ENCODE measurements around the gene DCST1.

DCST1 gene

DNA sequence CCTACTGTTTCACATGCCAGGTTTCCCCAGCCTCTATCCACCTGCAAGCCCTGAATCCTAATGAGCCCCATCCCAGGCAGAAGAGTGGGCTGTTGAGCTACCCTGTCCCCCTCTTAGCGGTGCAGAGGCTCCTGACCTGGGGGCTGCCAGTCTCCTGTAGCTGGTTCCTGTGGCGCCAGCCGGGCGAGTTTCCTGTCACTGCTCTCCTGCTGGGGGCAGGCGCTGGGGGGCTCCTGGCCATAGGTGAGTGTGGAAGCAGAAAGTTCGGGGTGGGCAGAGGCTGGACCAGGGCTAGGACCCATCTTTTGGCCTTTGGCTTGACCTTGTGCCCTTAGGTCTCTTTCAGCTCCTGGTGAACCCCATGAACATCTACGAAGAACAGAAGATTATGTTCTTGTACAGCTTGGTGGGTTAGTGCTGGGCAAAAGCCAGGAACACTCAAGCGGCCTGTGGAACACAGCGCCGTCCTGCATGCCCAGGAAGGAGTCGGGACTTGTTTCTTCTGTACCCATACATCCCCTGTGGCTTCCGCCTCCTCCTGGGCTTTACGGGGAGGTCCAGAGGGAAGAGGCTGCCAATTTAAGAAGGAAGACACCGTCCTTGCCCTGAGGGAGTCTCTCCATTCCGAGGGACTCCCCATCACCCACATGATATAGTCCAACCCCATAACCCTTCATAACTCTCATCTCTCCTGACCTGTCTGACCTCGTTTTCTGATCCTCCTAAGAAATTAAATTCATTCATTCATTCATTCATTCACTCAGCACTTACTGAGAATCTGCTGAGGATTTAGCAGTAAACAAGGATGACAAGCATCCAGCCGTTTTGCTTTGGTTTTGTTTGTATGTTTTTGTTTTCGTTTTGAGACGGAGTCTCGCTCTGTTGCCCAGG, 939 bp downstream of the DCST1 start:
- TF ChIP-seq, protein P1, sequence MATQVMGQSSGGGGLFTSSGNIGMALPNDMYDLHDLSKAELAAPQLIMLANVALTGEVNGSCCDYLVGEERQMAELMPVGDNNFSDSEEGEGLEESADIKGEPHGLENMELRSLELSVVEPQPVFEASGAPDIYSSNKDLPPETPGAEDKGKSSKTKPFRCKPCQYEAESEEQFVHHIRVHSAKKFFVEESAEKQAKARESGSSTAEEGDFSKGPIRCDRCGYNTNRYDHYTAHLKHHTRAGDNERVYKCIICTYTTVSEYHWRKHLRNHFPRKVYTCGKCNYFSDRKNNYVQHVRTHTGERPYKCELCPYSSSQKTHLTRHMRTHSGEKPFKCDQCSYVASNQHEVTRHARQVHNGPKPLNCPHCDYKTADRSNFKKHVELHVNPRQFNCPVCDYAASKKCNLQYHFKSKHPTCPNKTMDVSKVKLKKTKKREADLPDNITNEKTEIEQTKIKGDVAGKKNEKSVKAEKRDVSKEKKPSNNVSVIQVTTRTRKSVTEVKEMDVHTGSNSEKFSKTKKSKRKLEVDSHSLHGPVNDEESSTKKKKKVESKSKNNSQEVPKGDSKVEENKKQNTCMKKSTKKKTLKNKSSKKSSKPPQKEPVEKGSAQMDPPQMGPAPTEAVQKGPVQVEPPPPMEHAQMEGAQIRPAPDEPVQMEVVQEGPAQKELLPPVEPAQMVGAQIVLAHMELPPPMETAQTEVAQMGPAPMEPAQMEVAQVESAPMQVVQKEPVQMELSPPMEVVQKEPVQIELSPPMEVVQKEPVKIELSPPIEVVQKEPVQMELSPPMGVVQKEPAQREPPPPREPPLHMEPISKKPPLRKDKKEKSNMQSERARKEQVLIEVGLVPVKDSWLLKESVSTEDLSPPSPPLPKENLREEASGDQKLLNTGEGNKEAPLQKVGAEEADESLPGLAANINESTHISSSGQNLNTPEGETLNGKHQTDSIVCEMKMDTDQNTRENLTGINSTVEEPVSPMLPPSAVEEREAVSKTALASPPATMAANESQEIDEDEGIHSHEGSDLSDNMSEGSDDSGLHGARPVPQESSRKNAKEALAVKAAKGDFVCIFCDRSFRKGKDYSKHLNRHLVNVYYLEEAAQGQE (IDR thresholded peaks at IDR 0.05; ENCODE audit: low read depth), result no peak
- TF ChIP-seq, protein P2, sequence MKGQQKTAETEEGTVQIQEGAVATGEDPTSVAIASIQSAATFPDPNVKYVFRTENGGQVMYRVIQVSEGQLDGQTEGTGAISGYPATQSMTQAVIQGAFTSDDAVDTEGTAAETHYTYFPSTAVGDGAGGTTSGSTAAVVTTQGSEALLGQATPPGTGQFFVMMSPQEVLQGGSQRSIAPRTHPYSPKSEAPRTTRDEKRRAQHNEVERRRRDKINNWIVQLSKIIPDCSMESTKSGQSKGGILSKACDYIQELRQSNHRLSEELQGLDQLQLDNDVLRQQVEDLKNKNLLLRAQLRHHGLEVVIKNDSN (IDR thresholded peaks at IDR 0.05), result no peak
- TF ChIP-seq NFIC (IDR thresholded peaks at IDR 0.05) (no peak), YY1 (IDR thresholded peaks at IDR 0.05; ENCODE audit: low read depth) (no peak), CEBPB (IDR thresholded peaks at IDR 0.05) (no peak)
- TF ChIP-seq, protein P3, sequence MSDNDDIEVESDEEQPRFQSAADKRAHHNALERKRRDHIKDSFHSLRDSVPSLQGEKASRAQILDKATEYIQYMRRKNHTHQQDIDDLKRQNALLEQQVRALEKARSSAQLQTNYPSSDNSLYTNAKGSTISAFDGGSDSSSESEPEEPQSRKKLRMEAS (IDR thresholded peaks at IDR 0.05), result no peak

DNA sequence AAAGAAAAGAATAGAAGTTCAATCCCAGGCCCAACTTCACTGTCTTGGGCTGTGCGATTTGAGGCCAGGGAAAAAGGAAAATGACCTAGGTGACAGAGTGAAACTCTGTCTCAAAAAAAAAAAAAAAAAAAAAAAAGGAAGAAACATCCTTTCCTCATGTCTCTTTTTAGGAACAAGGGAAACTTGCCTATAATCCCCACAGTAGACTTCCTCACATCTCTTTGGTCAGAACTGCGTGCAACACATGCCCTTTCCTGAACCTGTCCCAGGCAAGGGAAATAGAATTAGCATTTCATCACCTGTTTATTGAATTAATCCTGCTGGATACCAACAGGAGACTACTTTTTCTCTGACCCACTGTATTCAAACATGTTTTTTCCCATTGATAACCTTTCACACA, 2.3 kb downstream of the DCST1 start:
- TF ChIP-seq NFIC (IDR thresholded peaks at IDR 0.05), result no peak
- TF ChIP-seq, protein P3 (IDR thresholded peaks at IDR 0.05), result no peak
- TF ChIP-seq, protein P1 (IDR thresholded peaks at IDR 0.05; ENCODE audit: low read depth), result no peak
- no peak for TF ChIP-seq CREB1 (IDR thresholded peaks at IDR 0.05; ENCODE audit: low read depth)
- no peak for TF ChIP-seq RAD21 (IDR thresholded peaks at IDR 0.05; ENCODE audit: low read depth)
- TF ChIP-seq FOXM1 (IDR thresholded peaks at IDR 0.05; ENCODE audit: borderline replicate concordance, low read depth), result no peak
- TF ChIP-seq TEAD4 (IDR thresholded peaks at IDR 0.05), result no peak
- TF ChIP-seq, protein P2 (IDR thresholded peaks at IDR 0.05), result no peak
- no peak for TF ChIP-seq EP300 (IDR thresholded peaks at IDR 0.05; ENCODE audit: borderline replicate concordance)
- no peak for TF ChIP-seq CEBPB (IDR thresholded peaks at IDR 0.05)
- TF ChIP-seq TCF12 (IDR thresholded peaks at IDR 0.05; ENCODE audit: low read depth), result no peak
- no peak for TF ChIP-seq EGR1 (IDR thresholded peaks at IDR 0.05)
- TF ChIP-seq YY1 (IDR thresholded peaks at IDR 0.05; ENCODE audit: low read depth), result no peak
- TF ChIP-seq ZBTB7A (IDR thresholded peaks at IDR 0.05; ENCODE audit: low read depth), result no peak
- no peak for TF ChIP-seq TAF1 (IDR thresholded peaks at IDR 0.05; ENCODE audit: low read depth)

DNA sequence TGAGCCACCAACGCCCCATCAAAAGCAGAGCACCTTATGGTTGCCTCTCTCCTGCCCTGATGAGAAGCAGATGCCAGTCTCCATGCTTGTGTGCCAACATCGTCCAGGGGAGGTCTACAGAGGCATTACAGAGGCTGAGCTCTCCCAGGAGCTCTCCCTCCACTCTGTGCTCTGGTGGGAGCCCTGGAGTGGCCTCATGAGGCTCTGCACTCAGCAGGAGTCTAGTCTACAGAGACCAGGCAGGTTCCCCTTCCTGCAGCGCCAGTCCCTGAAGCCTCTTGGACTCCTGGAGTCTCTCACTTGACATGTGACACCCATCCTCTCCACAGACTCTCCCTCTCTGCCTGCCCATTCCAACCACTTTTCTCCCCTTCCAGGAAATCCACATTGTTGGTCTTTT, 3.4 kb downstream of the DCST1 start:
- TF ChIP-seq TEAD4 (IDR thresholded peaks at IDR 0.05), result no peak
- no peak for TF ChIP-seq YY1 (IDR thresholded peaks at IDR 0.05; ENCODE audit: low read depth)
- no peak for TF ChIP-seq TAF1 (IDR thresholded peaks at IDR 0.05; ENCODE audit: low read depth)
- TF ChIP-seq, protein P3 (IDR thresholded peaks at IDR 0.05), result no peak
- no peak for TF ChIP-seq NFIC (IDR thresholded peaks at IDR 0.05)
- no peak for TF ChIP-seq RAD21 (IDR thresholded peaks at IDR 0.05; ENCODE audit: low read depth)
- TF ChIP-seq CEBPB (IDR thresholded peaks at IDR 0.05), result no peak
- TF ChIP-seq TCF12 (IDR thresholded peaks at IDR 0.05; ENCODE audit: low read depth), result no peak
- TF ChIP-seq FOXM1 (IDR thresholded peaks at IDR 0.05; ENCODE audit: borderline replicate concordance, low read depth), result no peak
- no peak for TF ChIP-seq CREB1 (IDR thresholded peaks at IDR 0.05; ENCODE audit: low read depth)
- TF ChIP-seq ZBTB7A (IDR thresholded peaks at IDR 0.05; ENCODE audit: low read depth), result no peak
- TF ChIP-seq EGR1 (IDR thresholded peaks at IDR 0.05), result no peak
- TF ChIP-seq, protein P2 (IDR thresholded peaks at IDR 0.05), result no peak
- TF ChIP-seq, protein P1 (IDR thresholded peaks at IDR 0.05; ENCODE audit: low read depth), result no peak
- no peak for TF ChIP-seq EP300 (IDR thresholded peaks at IDR 0.05; ENCODE audit: borderline replicate concordance)

Measured in Ishikawa (cell line).